ENCODE measurements around the gene PRDM12.
A peak's percentile ranks its signal among the peaks of the same experiment; 100 is the strongest.

The PRDM12 gene

GRCh38 chr9:130693101-130693425, 28.7 kb downstream of the PRDM12 start:
- no peak for DNase-seq

- peak; percentile 91 for DNase-seq
Measured at GRCh38 chr9:130693426-130694191, 29.2 kb downstream of the PRDM12 start, which contains the start of gene EXOSC2. EXOSC2 (plus strand) TSS chr9:130693780; CDS start chr9:130693792, 12 bp downstream.

- DNase-seq: no peak
Measured at GRCh38 chr9:130694205-130694604, 29.8 kb downstream of the PRDM12 start.

- DNase-seq: no peak
Measured at GRCh38 chr9:130696139-130696650, 31.8 kb downstream of the PRDM12 start.

- DNase-seq: no peak
Measured at GRCh38 chr9:130696996-130697395, 32.6 kb downstream of the PRDM12 start.

GRCh38 chr9:130698514-130698913, 34.1 kb downstream of the PRDM12 start:
- DNase-seq: no peak

- no peak for DNase-seq
Measured at GRCh38 chr9:130699047-130699446, 34.7 kb downstream of the PRDM12 start.

- peak; percentile 48 for DNase-seq
Measured at GRCh38 chr9:130701059-130702022, 36.9 kb downstream of the PRDM12 start.

- DNase-seq: no peak
Measured at GRCh38 chr9:130703501-130703900, 39.1 kb downstream of the PRDM12 start.

GRCh38 chr9:130707225-130707976, 43.0 kb downstream of the PRDM12 start:
- DNase-seq: peak; percentile 33

- DNase-seq: no peak
Measured at GRCh38 chr9:130710822-130711352, 46.5 kb downstream of the PRDM12 start.

- DNase-seq: no peak
Measured at GRCh38 chr9:130711469-130711868, 47.1 kb downstream of the PRDM12 start.

GRCh38 chr9:130712564-130713285, 48.3 kb downstream of the PRDM12 start:
- peak; percentile 87 for DNase-seq

- DNase-seq: no peak
Measured at GRCh38 chr9:130713286-130713960, 49.0 kb downstream of the PRDM12 start.

GRCh38 chr9:130714586-130715110, 50.3 kb downstream of the PRDM12 start:
- DNase-seq: no peak

GRCh38 chr9:130715270-130715669, 50.9 kb downstream of the PRDM12 start:
- DNase-seq: no peak

- no peak for DNase-seq
Measured at GRCh38 chr9:130718562-130718961, 54.2 kb downstream of the PRDM12 start.

GRCh38 chr9:130720762-130721161, 56.4 kb downstream of the PRDM12 start:
- no peak for DNase-seq

GRCh38 chr9:130728721-130729120, 64.3 kb downstream of the PRDM12 start:
- no peak for DNase-seq

GRCh38 chr9:130729145-130729544, 64.8 kb downstream of the PRDM12 start:
- DNase-seq: no peak

- DNase-seq: no peak
Measured at GRCh38 chr9:130731355-130731754, 67.0 kb downstream of the PRDM12 start.
